Kidney (tissue), 14 donors: ENCODE results near the gene CADPS. TPM values are rescaled to one million over a fixed set of nuclear protein-coding genes. Genes with fewer than 3 reads are reported as not detected.
A peak's percentile ranks its signal among the peaks of the same experiment; 100 is the strongest.

Experiments used
- DNase-seq, 5 donors: peaks; one replicate each; pipeline ENCODE4 v3.0.0-alpha.2; 2013 to 2020
- FAIRE-seq: peaks from 2 replicates; lab custom pipeline; 2012; peaks lifted over from hg19 to GRCh38; lab: Jason Lieb, UNC
- H3K27ac ChIP-seq, 2 donors: one replicate each; pipeline ENCODE4 v1.7.0; 2013; ENCODE audit warnings: low read depth in 2 of 2, low read length in 2 of 2, inconsistent platforms in 1 of 2
- H3K27me3 ChIP-seq: one replicate; pipeline ENCODE4 v1.7.1; 2013; ENCODE audit warnings: low read length, inconsistent platforms; ENCODE audit not compliant: control insufficient read depth, insufficient read depth
- H3K36me3 ChIP-seq, 3 donors: one replicate each; pipeline versions ENCODE4 v1.7.0 to v1.7.1; 2013; ENCODE audit warnings: low read length in 3 of 3, control low read depth in 1 of 3, inconsistent platforms in 1 of 3; ENCODE audit not compliant: insufficient read depth in 3 of 3, control insufficient read depth in 2 of 3
- H3K4me1 ChIP-seq, 3 donors: one replicate each; pipeline versions ENCODE4 v1.7.0 to v1.7.1; 2013; ENCODE audit warnings: low read length in 3 of 3, inconsistent platforms in 1 of 3, low read depth in 1 of 3; ENCODE audit not compliant: control insufficient read depth in 2 of 3, insufficient read depth in 2 of 3
- H3K4me3 ChIP-seq, 3 donors: one replicate each; pipeline versions ENCODE4 v1.7.0 to v1.8.1; 2013; ENCODE audit warnings: low read length in 3 of 3, control low read depth in 1 of 3, inconsistent platforms in 1 of 3
- H3K9ac ChIP-seq, 3 donors: one replicate each; pipeline versions ENCODE4 v1.7.0 to v1.7.1; 2013; ENCODE audit warnings: low read length in 3 of 3, control low read depth in 1 of 3, inconsistent platforms in 1 of 3
- H3K9me3 ChIP-seq, 3 donors: one replicate each; pipeline versions ENCODE4 v1.7.0 to v1.7.1; 2013; ENCODE audit warnings: low read length in 3 of 3, control low read depth in 1 of 3, inconsistent platforms in 1 of 3; ENCODE audit not compliant: control insufficient read depth in 2 of 3, insufficient read depth in 1 of 3
- CTCF ChIP-seq: IDR thresholded peaks from 3 replicates; pipeline ENCODE4 v1.5.1; 2012; ENCODE audit warnings: mild to moderate bottlenecking, moderate library complexity, borderline replicate concordance; ENCODE audit not compliant: insufficient read depth; ENCODE audit errors: extremely low read depth
- intact Hi-C: fragments of 100-400 bp; cut with DNase I; formaldehyde crosslinking; loops from one replicate; pipeline ENCODE4 v1.11.1; 2022
- polyA plus RNA-seq: library from polyadenylated mRNA; stranded (reverse); fragments of 350-450 nt; fragmentation: Illumina TruSeq; extraction: RNeasy Lipid Tissue Mini Kit (QIAGEN cat#74804); gene quantifications from one replicate; pipeline ENCODE4 v1.2.3, GENCODE V29; 2014; ENCODE audit warnings: low read depth, low replicate concordance; ENCODE audit not compliant: insufficient read depth
- total RNA-seq: library from RNA; stranded (reverse); fragmentation: NEBNext Ultra II Directional; extraction: Animal tissue kit (Norgen Biotek cat#: 25700); gene quantifications from one replicate; pipeline ENCODE4 v1.2.1, GENCODE V29; 2021
- donor health status: control.
- donor health status: control.
- donor health status: control.
- donor health status: control.
- donor health status: control.
- donor health status: DM: yes; HTN: yes; CAD: no.
- donor health status: Normal renal cell carcinoma (clear cell type).

Gene CADPS
- total and polyA plus RNA-seq, 2 donors from 2014 or later: 0.98 TPM; not detected in 1

- Histone ChIP-seq H3K4me1 (peaks cover 0 to 2% (median 0%) of the 10 kb centered on the region in 3 donors), H3K36me3 (no peaks in the 10 kb centered on the region), H3K4me3 (no peak overlapping the region), H3K9me3 (no peaks in the 10 kb centered on the region), H3K9ac (no peak overlapping the region), H3K27ac (no peak overlapping the region), H3K27me3 (no peaks in the 10 kb centered on the region)
- TF ChIP-seq CTCF: no peak
- DNase-seq (no peak), FAIRE-seq (no peak)
- intact Hi-C loops: no loop called here
Measured at GRCh38 chr3:62727536-62727935, 147.7 kb downstream of the CADPS start.

DNA sequence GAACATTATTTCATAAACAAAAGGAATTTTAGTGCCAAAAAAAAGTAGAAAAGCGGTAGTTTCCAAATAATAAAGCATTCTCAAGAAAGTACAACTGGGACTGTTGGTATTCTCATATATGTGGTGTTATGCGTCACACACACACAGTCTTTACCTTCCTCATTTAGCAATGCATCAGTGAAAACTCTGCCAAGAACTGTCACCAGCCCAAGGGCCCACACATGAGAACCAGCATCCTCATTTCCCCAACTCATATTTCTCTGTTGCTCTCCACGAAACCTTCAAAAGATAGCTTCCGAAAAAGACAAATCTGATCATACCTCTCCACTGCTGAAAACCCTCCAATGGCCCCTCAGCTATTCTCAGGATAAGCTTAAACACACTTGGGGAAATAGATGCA, 150.7 kb downstream of the CADPS start:
- Histone ChIP-seq H3K9ac (no peak overlapping the region), H3K36me3 (no peaks in the 10 kb centered on the region), H3K27me3 (no peaks in the 10 kb centered on the region), H3K27ac (no peak overlapping the region), H3K4me3 (no peak overlapping the region), H3K4me1 (peaks cover 0 to 2% (median 0%) of the 10 kb centered on the region in 3 donors), H3K9me3 (no peaks in the 10 kb centered on the region)
- intact Hi-C loops: no loop called here
- no peak for TF ChIP-seq CTCF
- no peak for FAIRE-seq
- DNase-seq: no peak

- Histone ChIP-seq H3K27ac (no peak overlapping the region), H3K9me3 (no peaks in the 10 kb centered on the region), H3K9ac (no peak overlapping the region), H3K36me3 (no peaks in the 10 kb centered on the region), H3K4me1 (peaks cover 0 to 2% (median 0%) of the 10 kb centered on the region in 3 donors), H3K4me3 (no peak overlapping the region), H3K27me3 (no peaks in the 10 kb centered on the region)
- TF ChIP-seq CTCF: no peak
- intact Hi-C loops: no loop called here
- FAIRE-seq (no peak), DNase-seq (peak in 2 of 5 donors; percentile 10 to 14)
Measured at GRCh38 chr3:62723914-62724217, 151.3 kb downstream of the CADPS start.
